HCT116 (cell line): ENCODE measurements around the gene CTTN. TPM values are rescaled to one million over a fixed set of nuclear protein-coding genes. Genes with fewer than 3 reads are reported as not detected.

ENCODE experiments used
- ATAC-seq: fragments of 200-7000 bp; cut with Tn5 transposase; 2 replicates; pipeline ENCODE4 v1.9.1; 2020; ENCODE audit warnings: mild to moderate bottlenecking, moderate library complexity
- BruUV-seq: library from RNA; stranded (reverse); fragments of 400-500 nt; replicated peaks from 2 replicates; lab custom pipeline; 2021; lab: Mats Ljungman, UMichigan
- CTCF ChIA-PET: fragments of 300-600 bp; sonication (Branson Sonifier 250); formaldehyde crosslinking; loops from one replicate; lab custom pipeline; 2021; ENCODE audit warnings: antibody characterized with exemption; lab: Charles Lee
- POLR2A ChIA-PET: fragments of 300-600, 350-600 bp; sonication (Branson Sonifier 250); formaldehyde crosslinking; loops from one replicate; lab custom pipeline; 2021; ENCODE audit warnings: antibody characterized with exemption; lab: Charles Lee
- RAD21 ChIA-PET, 2 experiments: fragments of 300-600 bp; sonication (Branson Sonifier 250); formaldehyde crosslinking; loops; one replicate each; lab custom pipeline; 2023; ENCODE audit warnings: low total read pairs in 2 of 2; ENCODE audit not compliant: uncharacterized antibody in 2 of 2, unreplicated experiment in 2 of 2, low non-redundant PET in 1 of 2; lab: Charles Lee
- DNase-seq: peaks from one replicate; pipeline ENCODE4 v3.0.0-alpha.2; 2010; ENCODE audit warnings: low read depth, low spot score
- H2AFZ ChIP-seq: fragments of 200-600 bp; shearing (Covaris generic), sonication (generic); 2 replicates; pipeline ENCODE4 v1.6.1; 2017; ENCODE audit warnings: low read depth, mixed run types, mixed read lengths, antibody characterized with exemption, low read length; ENCODE audit not compliant: poor library complexity, severe bottlenecking
- H3K27ac ChIP-seq: 2 replicates; pipeline ENCODE4 v1.5.1; 2012; ENCODE audit warnings: low read depth, low read length
- H3K27me3 ChIP-seq: fragments of 200-600 bp; sonication (generic); 2 replicates; pipeline ENCODE4 v1.6.1; 2016; ENCODE audit warnings: mixed run types, low read length, mixed read lengths; ENCODE audit not compliant: insufficient read depth
- H3K36me3 ChIP-seq, 2 experiments: fragments of 200-500 bp in 1 of 2; fragments of 200-600 bp in 1 of 2; sonication (Bioruptor generic) in 1 of 2; sonication (generic) in 1 of 2; 2 replicates each; pipeline versions ENCODE4 v1.5.1 to v1.6.1; 2014 to 2016; ENCODE audit warnings: low read length in 2 of 2, inconsistent platforms in 1 of 2, mixed read lengths in 1 of 2, mixed run types in 1 of 2; ENCODE audit not compliant: insufficient read depth in 2 of 2, control insufficient read depth in 1 of 2
- H3K4me1 ChIP-seq, 2 experiments: fragments of 200-600 bp in 1 of 2; sonication (generic) in 1 of 2; 2 replicates each; pipeline versions ENCODE4 v1.5.1 to v1.6.1; 2012 to 2017; ENCODE audit warnings: low read length in 2 of 2, inconsistent platforms in 1 of 2, mild to moderate bottlenecking in 1 of 2, mixed read lengths in 1 of 2, mixed run types in 1 of 2, moderate library complexity in 1 of 2; ENCODE audit not compliant: insufficient read depth in 2 of 2, control insufficient read depth in 1 of 2
- H3K4me2 ChIP-seq: fragments of 200-600 bp; sonication (generic); 2 replicates; pipeline ENCODE4 v1.6.1; 2017; ENCODE audit warnings: mixed run types, low read length, mixed read lengths
- H3K4me3 ChIP-seq, 2 experiments: fragments of 200-600 bp in 1 of 2; sonication (generic) in 1 of 2; replicated peaks in 1 of 2; 2 replicates each; pipeline ENCODE4 v1.5.1; 2011 to 2016; ENCODE audit warnings: low read length in 2 of 2, control low read depth in 1 of 2, low read depth in 1 of 2, mild to moderate bottlenecking in 1 of 2, mixed read lengths in 1 of 2, mixed run types in 1 of 2
- H3K79me2 ChIP-seq: fragments of 200-600 bp; sonication (generic); 2 replicates; pipeline ENCODE4 v1.6.1; 2017; ENCODE audit warnings: mild to moderate bottlenecking, mixed run types, low read length, moderate library complexity, mixed read lengths; ENCODE audit not compliant: insufficient read depth
- H3K9ac ChIP-seq: fragments of 200-600 bp; sonication (generic); 2 replicates; pipeline ENCODE4 v1.6.1; 2016; ENCODE audit warnings: low read length, mixed read lengths
- H3K9me2 ChIP-seq: fragments of 200-600 bp; sonication (generic), shearing (Covaris generic); 2 replicates; pipeline ENCODE4 v1.6.1; 2017; ENCODE audit warnings: mixed run types, mild to moderate bottlenecking, moderate library complexity; ENCODE audit not compliant: insufficient read depth
- H3K9me3 ChIP-seq, 2 experiments: fragments of 200-500 bp in 1 of 2; fragments of 200-600 bp in 1 of 2; sonication (Bioruptor generic) in 1 of 2; sonication (generic) in 1 of 2; 2 replicates each; pipeline ENCODE4 v1.6.1; 2014 to 2017; ENCODE audit warnings: low read length in 2 of 2, mixed read lengths in 2 of 2, inconsistent platforms in 1 of 2, low read depth in 1 of 2, mild to moderate bottlenecking in 1 of 2, mixed run types in 1 of 2, moderate library complexity in 1 of 2; ENCODE audit not compliant: control insufficient read depth in 1 of 2, insufficient read depth in 1 of 2
- H4K20me1 ChIP-seq: fragments of 200-600 bp; sonication (generic), shearing (Covaris generic); 2 replicates; pipeline ENCODE4 v1.6.1; 2017; ENCODE audit warnings: mixed run types, mild to moderate bottlenecking, moderate library complexity; ENCODE audit not compliant: insufficient read depth
- CBX3 ChIP-seq: IDR thresholded peaks from 2 replicates; pipeline ENCODE4 v1.6.1; 2012; ENCODE audit warnings: low read depth
- CEBPB ChIP-seq: IDR thresholded peaks from 2 replicates; pipeline ENCODE4 v1.6.1; 2012; ENCODE audit warnings: low read depth
- CTCF ChIP-seq, 3 experiments: fragments of 200-600 bp in 1 of 3; sonication (generic) in 1 of 3; IDR thresholded peaks in 2 of 3; conservative IDR thresholded peaks in 1 of 3; 2 replicates each; pipeline ENCODE4 v1.5.1; 2012 to 2017; ENCODE audit warnings: low read depth in 2 of 3, low read length in 2 of 3, antibody characterized with exemption in 1 of 3, borderline replicate concordance in 1 of 3, control low read depth in 1 of 3, mild to moderate bottlenecking in 1 of 3, mixed read lengths in 1 of 3, mixed run types in 1 of 3, moderate library complexity in 1 of 3; ENCODE audit not compliant: insufficient read depth in 1 of 3
- ELF1 ChIP-seq: IDR thresholded peaks from 2 replicates; pipeline ENCODE4 v1.6.1; 2012; ENCODE audit warnings: low read depth, borderline replicate concordance
- JUND ChIP-seq: IDR thresholded peaks from 2 replicates; pipeline ENCODE4 v1.6.1; 2012
- MAX ChIP-seq: IDR thresholded peaks from 2 replicates; pipeline ENCODE4 v1.6.1; 2012
- POLR2A ChIP-seq: IDR thresholded peaks from 2 replicates; pipeline ENCODE4 v1.7.0; 2011; ENCODE audit warnings: borderline replicate concordance; ENCODE audit not compliant: insufficient read depth, insufficient read length; ENCODE audit errors: extremely low read depth
- REST ChIP-seq: IDR thresholded peaks from 2 replicates; pipeline ENCODE4 v1.6.1; 2012; ENCODE audit warnings: low read depth
- SIN3A ChIP-seq: IDR thresholded peaks from 2 replicates; pipeline ENCODE4 v1.6.1; 2012; ENCODE audit warnings: low read depth
- SRF ChIP-seq: IDR thresholded peaks from 2 replicates; pipeline ENCODE4 v1.6.1; 2012; ENCODE audit warnings: low read depth
- YY1 ChIP-seq: IDR thresholded peaks from 2 replicates; pipeline ENCODE4 v1.6.1; 2011; ENCODE audit warnings: low read length, low read depth, moderate library complexity, mild to moderate bottlenecking; ENCODE audit not compliant: insufficient replicate concordance; ENCODE audit errors: extremely low read depth
- ZBTB33 ChIP-seq: IDR thresholded peaks from 2 replicates; pipeline ENCODE4 v1.6.1; 2011; ENCODE audit warnings: mild to moderate bottlenecking, low read length, moderate library complexity; ENCODE audit not compliant: insufficient replicate concordance; ENCODE audit errors: extremely low read depth
- ZFX ChIP-seq: fragments of 450-650 bp; IDR thresholded peaks from 2 replicates; pipeline ENCODE4 v1.6.1; 2017
- ZNF274 ChIP-seq: fragments of 200-500 bp; sonication (Bioruptor generic); IDR thresholded peaks from 2 replicates; pipeline ENCODE4 v1.6.1; 2014; ENCODE audit warnings: mild to moderate bottlenecking, low read depth, low read length, inconsistent platforms
- intact Hi-C: fragments of 100-400 bp; cut with micrococcal nuclease; formaldehyde crosslinking; loops from 2 replicates; pipeline ENCODE4 v1.10.0; 2022
- total RNA-seq: library from RNA; stranded (reverse); gene quantifications from one replicate; pipeline ENCODE4 v1.2.1, GENCODE V29; 2021; ENCODE audit not compliant: unreplicated experiment

The CTTN gene
- total RNA-seq, 1 experiment from 2014 or later = 249 TPM

- BruUV-seq = no TSS peak
- Histone ChIP-seq H3K4me1 (no peaks in the 10 kb centered on the region), H3K9me3 (no peaks in the 10 kb centered on the region), H3K4me3 (no peak overlapping the region), H3K27me3 (no peaks in the 10 kb centered on the region), H3K27ac (no peak overlapping the region), H3K36me3 (no peaks in the 10 kb centered on the region), H3K4me2 (no peak overlapping the region), H4K20me1 (no peaks in the 10 kb centered on the region), H3K9me2 (no peaks in the 10 kb centered on the region), H3K9ac (no peak overlapping the region), H2AFZ (no peak overlapping the region), H3K79me2 (no peaks in the 10 kb centered on the region)
- TF ChIP-seq CTCF (IDR thresholded peaks at IDR 0.05 in 2 of 3, conservative IDR thresholded peaks at IDR 0.05 in 1 of 3; ENCODE audit: borderline replicate concordance in 1 of 3, insufficient read depth in 1 of 3, low read depth in 2 of 3, low read length in 2 of 3) = no peak
- TF ChIP-seq SRF = no peak
- no peak for TF ChIP-seq CEBPB
- TF ChIP-seq ZBTB33 = no peak
- no peak for TF ChIP-seq JUND
- TF ChIP-seq REST = no peak
- TF ChIP-seq SIN3A = no peak
- TF ChIP-seq POLR2A = no peak
- TF ChIP-seq ZNF274 = no peak
- TF ChIP-seq ELF1 = no peak
- TF ChIP-seq CBX3 = no peak
- no peak for TF ChIP-seq ZFX
- TF ChIP-seq YY1 = no peak
- TF ChIP-seq MAX = no peak
- no peak for DNase-seq
- ChIA-PET RAD21 (no interaction called here), CTCF (no interaction called here), POLR2A (no interaction called here)
- intact Hi-C loops = no loop called here
- no peak for ATAC-seq
These were observed 65.3 kb downstream of the CTTN start for GRCh38 chr11:70463478-70464255.
